Measurements from ENCODE around the gene MAPK9.

DNA sequence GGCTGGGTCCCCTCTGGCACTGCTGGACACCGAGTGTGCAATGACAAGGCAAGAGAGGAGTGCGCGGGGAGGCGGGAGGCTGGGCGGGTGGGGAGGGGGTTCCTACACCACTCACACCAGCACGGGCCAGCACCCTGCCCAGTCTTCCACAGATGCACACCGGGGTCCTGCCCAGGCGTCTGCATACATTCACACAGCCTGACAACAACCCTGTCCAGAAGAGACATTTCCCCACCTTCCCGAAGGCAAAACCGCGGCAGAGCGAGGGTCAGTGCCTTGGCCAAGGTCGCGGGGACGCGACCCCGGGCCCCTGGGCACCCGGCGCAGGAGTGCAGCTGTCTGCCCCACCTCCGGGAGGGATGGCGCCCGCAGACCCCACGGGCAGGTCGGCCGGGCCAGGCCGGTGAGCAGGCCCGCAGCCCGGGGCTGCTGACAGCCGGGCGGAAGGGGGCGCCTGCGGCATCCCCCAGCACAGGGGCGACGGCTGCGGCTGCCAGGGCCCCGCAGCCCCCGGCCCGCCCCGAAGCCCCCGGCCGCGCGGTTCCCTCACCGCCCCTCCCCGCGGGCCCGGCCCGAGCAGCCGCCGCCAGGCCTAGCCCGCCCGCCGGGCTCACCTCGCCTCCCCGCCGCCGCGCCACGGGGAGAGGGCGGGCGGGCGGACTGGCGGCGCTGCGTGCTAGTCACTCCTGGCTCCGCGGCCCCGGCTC, 496 bp downstream of the MAPK9 start:
- TF ChIP-seq EZH2 (IDR thresholded peaks at IDR 0.05; ENCODE audit: insufficient read depth, poor library complexity, severe bottlenecking), result no peak
- no peak for TF ChIP-seq EZH2phosphoT487 (IDR thresholded peaks at IDR 0.05; ENCODE audit: insufficient read depth, low read depth)
